Measurements from ENCODE around the gene HYLS1. TPM values are rescaled to one million over a fixed set of nuclear protein-coding genes. Genes with fewer than 3 reads are reported as not detected.

HYLS1 gene
- polyA plus RNA-seq, 1 donor (not counting 4 experiments of a cell fraction or from before 2014, with no cell fraction given) = 7.2 TPM

DNA sequence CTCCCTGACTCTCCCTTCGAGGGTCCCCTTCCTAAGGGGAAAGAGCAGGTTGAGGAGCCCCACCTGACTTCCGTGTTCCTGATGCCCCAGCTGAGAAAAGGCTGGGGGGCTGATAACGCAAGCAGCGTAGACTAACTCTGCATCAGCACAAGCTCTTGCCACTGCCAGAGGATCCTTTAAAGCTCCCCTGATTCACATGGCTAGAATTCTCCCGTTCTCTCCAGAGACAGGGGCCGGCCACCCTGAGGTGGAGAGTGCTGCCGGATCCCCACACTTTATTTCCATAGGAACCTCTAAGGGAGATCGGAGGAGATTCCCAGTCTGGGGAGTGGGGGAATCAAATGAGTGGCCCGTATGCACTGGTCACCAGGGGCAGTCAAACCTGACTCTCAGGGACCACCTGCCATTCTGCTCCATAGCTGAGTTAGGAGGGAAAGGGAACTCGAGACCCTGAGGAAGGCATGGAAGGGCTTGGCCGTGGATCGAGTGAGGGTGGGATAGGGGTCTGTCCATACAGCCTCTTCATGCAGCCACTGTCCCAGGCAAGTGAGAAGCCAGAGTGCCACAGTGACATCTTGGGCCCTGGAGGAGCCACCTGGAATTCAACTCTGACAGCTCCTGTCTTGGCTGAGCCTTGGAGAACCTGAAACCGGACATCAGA lies 57.0 kb downstream of the HYLS1 start:
- Histone ChIP-seq H3K27ac (ENCODE audit: control insufficient read depth, insufficient read depth, low read length) (no peak overlapping the region), H3K36me3 (ENCODE audit: control insufficient read depth in 2 of 2, extremely low read depth in 1 of 2, insufficient read depth in 2 of 2, low read length in 2 of 2) (no peaks in the 10 kb centered on the region), H3K4me1 (ENCODE audit: control insufficient read depth, extremely low read depth, insufficient read depth, low read length) (no peaks in the 10 kb centered on the region), H3K79me2 (ENCODE audit: control insufficient read depth, insufficient read depth, low read length) (no peaks in the 10 kb centered on the region), H3K27me3 (ENCODE audit: control insufficient read depth, extremely low read depth, insufficient read depth, low read length) (no peaks in the 10 kb centered on the region), H4K20me1 (ENCODE audit: control insufficient read depth, extremely low read depth, insufficient read depth, low read length) (no peaks in the 10 kb centered on the region), H3K4me2 (ENCODE audit: control insufficient read depth, extremely low read depth, insufficient read depth, low read depth, low read length) (no peak overlapping the region), H3K9me1 (ENCODE audit: control insufficient read depth, extremely low read depth, insufficient read depth, low read length) (no peaks in the 10 kb centered on the region), H2AFZ (ENCODE audit: control insufficient read depth, low read length) (no peak overlapping the region), H3K9ac (ENCODE audit: control insufficient read depth, extremely low read depth, insufficient read depth, low read length) (no peak overlapping the region), H3K4me3 (ENCODE audit: control insufficient read depth in 2 of 3, extremely low read depth in 1 of 3, insufficient read depth in 2 of 3, low read depth in 1 of 3, low read length in 3 of 3) (no peak overlapping the region), H3K9me3 (ENCODE audit: control insufficient read depth, low read depth, low read length) (no peaks in the 10 kb centered on the region)
- TF ChIP-seq EZH2 (IDR thresholded peaks at IDR 0.05; ENCODE audit: low read length) = no peak
- TF ChIP-seq, protein P1, sequence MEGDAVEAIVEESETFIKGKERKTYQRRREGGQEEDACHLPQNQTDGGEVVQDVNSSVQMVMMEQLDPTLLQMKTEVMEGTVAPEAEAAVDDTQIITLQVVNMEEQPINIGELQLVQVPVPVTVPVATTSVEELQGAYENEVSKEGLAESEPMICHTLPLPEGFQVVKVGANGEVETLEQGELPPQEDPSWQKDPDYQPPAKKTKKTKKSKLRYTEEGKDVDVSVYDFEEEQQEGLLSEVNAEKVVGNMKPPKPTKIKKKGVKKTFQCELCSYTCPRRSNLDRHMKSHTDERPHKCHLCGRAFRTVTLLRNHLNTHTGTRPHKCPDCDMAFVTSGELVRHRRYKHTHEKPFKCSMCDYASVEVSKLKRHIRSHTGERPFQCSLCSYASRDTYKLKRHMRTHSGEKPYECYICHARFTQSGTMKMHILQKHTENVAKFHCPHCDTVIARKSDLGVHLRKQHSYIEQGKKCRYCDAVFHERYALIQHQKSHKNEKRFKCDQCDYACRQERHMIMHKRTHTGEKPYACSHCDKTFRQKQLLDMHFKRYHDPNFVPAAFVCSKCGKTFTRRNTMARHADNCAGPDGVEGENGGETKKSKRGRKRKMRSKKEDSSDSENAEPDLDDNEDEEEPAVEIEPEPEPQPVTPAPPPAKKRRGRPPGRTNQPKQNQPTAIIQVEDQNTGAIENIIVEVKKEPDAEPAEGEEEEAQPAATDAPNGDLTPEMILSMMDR (optimal IDR thresholded peaks at IDR 0.05 in 1 of 3, IDR thresholded peaks at IDR 0.05 in 1 of 3, conservative IDR thresholded peaks at IDR 0.05 in 1 of 3; ENCODE audit: extremely low read depth in 1 of 3, insufficient read depth in 2 of 3, low read length in 3 of 3) = no peak
- dilution Hi-C loops (cut with MboI; ENCODE audit: extremely low pct_ligation_motif_present, low sequenced_read_pairs) = loop anchor here (25.0 kb wide), 1 partner anchor 268 kb away; the partner anchor contains the start of genes FAM118B and RPUSD4
- no peak for FAIRE-seq
- DNase-seq (ENCODE audit: low read depth, low spot score) = no peak

DNA sequence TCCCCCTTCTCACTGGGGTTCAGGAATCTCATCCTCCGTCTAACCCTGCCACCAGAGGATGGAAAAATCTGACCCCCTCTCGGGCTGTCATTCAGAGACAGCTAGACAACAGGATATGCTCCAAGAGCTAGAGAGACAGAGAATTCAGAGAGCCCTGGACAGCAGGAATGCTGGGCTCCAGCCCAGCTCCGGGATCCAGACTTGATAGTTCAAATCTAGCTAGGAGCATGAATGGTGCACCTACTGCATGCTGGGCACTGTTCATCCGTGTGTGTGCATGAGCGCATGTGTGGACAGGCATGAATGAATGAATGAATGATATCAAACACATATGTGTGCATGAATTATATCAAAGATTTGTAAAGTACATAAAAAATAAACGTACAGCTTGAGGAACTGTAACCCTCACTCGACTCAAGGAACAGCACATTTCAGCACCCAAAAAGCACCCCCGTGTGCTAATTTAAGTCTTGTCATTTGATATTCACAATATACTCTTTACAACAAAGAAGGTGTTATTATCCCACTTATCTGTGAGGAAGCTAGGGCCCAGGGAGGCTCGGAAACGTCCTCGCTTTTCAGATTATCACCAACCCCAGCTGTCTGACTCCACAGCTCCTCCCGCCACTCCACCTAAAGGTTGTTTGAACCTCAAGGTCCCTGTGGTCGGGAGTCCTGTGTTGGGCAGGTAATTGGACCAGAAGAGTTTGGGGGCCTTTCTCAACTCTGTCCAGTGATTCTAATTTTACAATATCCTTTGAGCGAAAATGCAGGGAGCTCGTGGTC lies 57.7 kb downstream of the HYLS1 start:
- TF ChIP-seq, protein P1 (optimal IDR thresholded peaks at IDR 0.05 in 1 of 3, IDR thresholded peaks at IDR 0.05 in 1 of 3, conservative IDR thresholded peaks at IDR 0.05 in 1 of 3; ENCODE audit: extremely low read depth in 1 of 3, insufficient read depth in 2 of 3, low read length in 3 of 3) = no peak
- no peak for TF ChIP-seq EZH2 (IDR thresholded peaks at IDR 0.05; ENCODE audit: low read length)
- DNase-seq (ENCODE audit: low read depth, low spot score) = no peak
- Histone ChIP-seq H3K4me1 (ENCODE audit: control insufficient read depth, extremely low read depth, insufficient read depth, low read length) (no peaks in the 10 kb centered on the region), H3K9ac (ENCODE audit: control insufficient read depth, extremely low read depth, insufficient read depth, low read length) (no peak overlapping the region), H3K9me1 (ENCODE audit: control insufficient read depth, extremely low read depth, insufficient read depth, low read length) (no peaks in the 10 kb centered on the region), H3K79me2 (ENCODE audit: control insufficient read depth, insufficient read depth, low read length) (no peaks in the 10 kb centered on the region), H4K20me1 (ENCODE audit: control insufficient read depth, extremely low read depth, insufficient read depth, low read length) (no peaks in the 10 kb centered on the region), H3K4me2 (ENCODE audit: control insufficient read depth, extremely low read depth, insufficient read depth, low read depth, low read length) (no peak overlapping the region), H2AFZ (ENCODE audit: control insufficient read depth, low read length) (no peak overlapping the region), H3K36me3 (ENCODE audit: control insufficient read depth in 2 of 2, extremely low read depth in 1 of 2, insufficient read depth in 2 of 2, low read length in 2 of 2) (no peaks in the 10 kb centered on the region), H3K9me3 (ENCODE audit: control insufficient read depth, low read depth, low read length) (no peaks in the 10 kb centered on the region), H3K27ac (ENCODE audit: control insufficient read depth, insufficient read depth, low read length) (no peak overlapping the region), H3K4me3 (ENCODE audit: control insufficient read depth in 2 of 3, extremely low read depth in 1 of 3, insufficient read depth in 2 of 3, low read depth in 1 of 3, low read length in 3 of 3) (no peak overlapping the region), H3K27me3 (ENCODE audit: control insufficient read depth, extremely low read depth, insufficient read depth, low read length) (no peaks in the 10 kb centered on the region)
- FAIRE-seq = no peak
- dilution Hi-C loops (cut with MboI; ENCODE audit: extremely low pct_ligation_motif_present, low sequenced_read_pairs) = loop anchor here (25.0 kb wide), 1 partner anchor 267 kb away; the partner anchor contains the start of genes FAM118B and RPUSD4

Data from keratinocyte (primary cell).